ENCODE results near the gene PLEK. TPM values are rescaled to one million over a fixed set of nuclear protein-coding genes. Genes with fewer than 3 reads are reported as not detected.

PLEK gene
- total and polyA plus RNA-seq, 9 of the 15 experiments (the other 6 are each of a cell fraction or from before 2014, with no cell fraction given): 0.14 to 1.2 (median 0.36) TPM

- TF ChIP-seq E2F4 (CRISPR knock-in tag; IDR thresholded peaks at IDR 0.05; ENCODE audit: low read depth) (no peak), MAFF (IDR thresholded peaks at IDR 0.05; ENCODE audit: low read length) (peak; percentile 34; the same call in 1 of the 2 replicates), DPF2 (IDR thresholded peaks at IDR 0.05) (peak; percentile 71), ZNF146 (CRISPR knock-in tag; IDR thresholded peaks at IDR 0.05; ENCODE audit: unreplicated experiment) (no peak), E2F3 (CRISPR knock-in tag; IDR thresholded peaks at IDR 0.05) (no peak), SMARCC2 (IDR thresholded peaks at IDR 0.05; ENCODE audit: low read depth) (peak; percentile 56; the same call in 1 of the 2 replicates), SRSF9 (IDR thresholded peaks at IDR 0.05; ENCODE audit: borderline replicate concordance, low read depth, low read length) (no peak), ZNF175 (CRISPR knock-in tag; IDR thresholded peaks at IDR 0.05; ENCODE audit: low read depth) (0 out of 2 replicates have a peak, but pooled peaks have one; percentile 45), SP1 (CRISPR knock-in tag; IDR thresholded peaks at IDR 0.05) (0 out of 2 replicates have a peak, but pooled peaks have one; percentile 20), ZNF589 (CRISPR knock-in tag; IDR thresholded peaks at IDR 0.05; ENCODE audit: low read depth) (peak; percentile 82; the same call in 1 of the 2 replicates), SPI1 (IDR thresholded peaks at IDR 0.05; ENCODE audit: borderline replicate concordance, low read depth, low read length) (peak; percentile 99), STAT5A (IDR thresholded peaks at IDR 0.05; ENCODE audit: borderline replicate concordance, low read length) (no peak), CXXC5 (CRISPR knock-in tag; IDR thresholded peaks at IDR 0.05) (peak; percentile 39; the same call in 1 of the 2 replicates), MAFG (tag; conservative IDR thresholded peaks at IDR 0.05) (no peak; the same call in 1 of the 2 replicates), MBD2 (IDR thresholded peaks at IDR 0.05; ENCODE audit: borderline replicate concordance, low read depth) (peak; percentile 21; the same call in 1 of the 2 replicates), CHD7 (IDR thresholded peaks at IDR 0.05; ENCODE audit: low read depth, low read length) (no peak), MCM7 (IDR thresholded peaks at IDR 0.05) (no peak)
These were observed 59.0 kb downstream of the PLEK start (continued) for GRCh38 chr2:68423966-68424650.
